HEK293 (cell line): ENCODE measurements around the gene S100A6.
A peak's percentile ranks its signal among the peaks of the same experiment; 100 is the strongest.

ENCODE experiments used
- CTCF ChIA-PET: fragments of 350-600 bp; formaldehyde crosslinking; extraction: SDS; loops from one replicate; lab custom pipeline; 2021; ENCODE audit warnings: antibody characterized with exemption; lab: Yijun Ruan, JAX
- POLR2A ChIA-PET: fragments of 300-600 bp; formaldehyde crosslinking; extraction: SDS; loops from one replicate; lab custom pipeline; 2020; ENCODE audit warnings: antibody characterized with exemption, inconsistent platforms; lab: Yijun Ruan, JAX
- H3K27ac ChIP-seq: fragments of 200-500 bp; sonication (Bioruptor generic); 2 replicates; pipeline ENCODE4 v1.5.1; 2014; ENCODE audit warnings: low read depth, low read length, control low read depth, inconsistent platforms; ENCODE audit errors: extremely low read depth
- H3K36me3 ChIP-seq, 2 experiments: fragments of 200-500 bp in 1 of 2; sonication (Bioruptor generic) in 1 of 2; 1 replicate in 1 of 2; 2 replicates in 1 of 2; pipeline ENCODE4 v1.5.1; 2014 to 2017; ENCODE audit warnings: inconsistent platforms in 2 of 2, low read length in 2 of 2; ENCODE audit not compliant: control insufficient read depth in 2 of 2, insufficient read depth in 1 of 2
- H3K4me1 ChIP-seq: fragments of 200-500 bp; sonication (Bioruptor generic); 2 replicates; pipeline ENCODE4 v1.5.1; 2014; ENCODE audit warnings: mild to moderate bottlenecking, low read length, inconsistent platforms; ENCODE audit not compliant: control insufficient read depth, insufficient read depth
- H3K4me3 ChIP-seq: 2 replicates; pipeline ENCODE4 v1.5.1; 2011; ENCODE audit warnings: low read depth, mild to moderate bottlenecking, control low read depth, low read length, moderate library complexity
- H3K9me3 ChIP-seq: fragments of 200-500 bp; sonication (Bioruptor generic); 2 replicates; pipeline ENCODE4 v1.5.1; 2014; ENCODE audit warnings: low read depth, low read length, inconsistent platforms; ENCODE audit not compliant: control insufficient read depth, insufficient read depth
- ATF2 ChIP-seq: fragments of 450-650 bp; formaldehyde crosslinking; IDR thresholded peaks from 2 replicates; pipeline ENCODE4 v1.5.1; 2016; ENCODE audit warnings: missing biosample characterization, missing genetic modification characterization, low read depth
- BCL11B ChIP-seq: fragments of 450-650 bp; formaldehyde crosslinking; IDR thresholded peaks from 2 replicates; pipeline ENCODE4 v1.5.1; 2016; ENCODE audit warnings: low read depth, missing biosample characterization, missing genetic modification characterization
- EGR2 ChIP-seq: fragments of 450-650 bp; formaldehyde crosslinking; IDR thresholded peaks from 2 replicates; pipeline ENCODE4 v1.5.1; 2016; ENCODE audit warnings: low read depth, missing biosample characterization, missing genetic modification characterization
- GLIS2 ChIP-seq: fragments of 450-650 bp; formaldehyde crosslinking; IDR thresholded peaks from 2 replicates; pipeline ENCODE4 v1.5.1; 2016; ENCODE audit warnings: missing biosample characterization, missing genetic modification characterization
- HIC1 ChIP-seq: fragments of 450-650 bp; formaldehyde crosslinking; IDR thresholded peaks from 2 replicates; pipeline ENCODE4 v1.5.1; 2016; ENCODE audit warnings: missing biosample characterization, missing genetic modification characterization
- PATZ1 ChIP-seq: fragments of 450-650 bp; formaldehyde crosslinking; IDR thresholded peaks from 2 replicates; pipeline ENCODE4 v1.5.1; 2016; ENCODE audit warnings: missing biosample characterization, missing genetic modification characterization
- PBX3 ChIP-seq: sonication (generic); formaldehyde crosslinking; IDR thresholded peaks from 2 replicates; pipeline ENCODE4 v1.8.1; 2022; ENCODE audit warnings: mild to moderate bottlenecking, moderate library complexity, missing genetic modification reagents
- ZBTB10 ChIP-seq: fragments of 450-650 bp; formaldehyde crosslinking; IDR thresholded peaks from 2 replicates; pipeline ENCODE4 v1.5.1; 2016; ENCODE audit warnings: missing biosample characterization, missing genetic modification characterization
- ZBTB8A ChIP-seq: fragments of 450-650 bp; formaldehyde crosslinking; IDR thresholded peaks from 2 replicates; pipeline ENCODE4 v1.5.1; 2016; ENCODE audit warnings: missing biosample characterization, missing genetic modification characterization
- ZFHX2 ChIP-seq: fragments of 450-650 bp; formaldehyde crosslinking; conservative IDR thresholded peaks from 2 replicates; pipeline ENCODE4 v1.5.1; 2016; ENCODE audit warnings: missing biosample characterization, missing genetic modification characterization
- ZFP37 ChIP-seq: fragments of 450-650 bp; formaldehyde crosslinking; IDR thresholded peaks from 2 replicates; pipeline ENCODE4 v1.5.1; 2016; ENCODE audit warnings: missing biosample characterization, missing genetic modification characterization
- ZNF10 ChIP-seq: fragments of 450-650 bp; formaldehyde crosslinking; IDR thresholded peaks from 2 replicates; pipeline ENCODE4 v1.5.1; 2017; ENCODE audit warnings: missing biosample characterization, missing genetic modification characterization
- ZNF16 ChIP-seq: fragments of 450-650 bp; formaldehyde crosslinking; IDR thresholded peaks from 2 replicates; pipeline ENCODE4 v1.5.1; 2016; ENCODE audit warnings: low read depth, missing biosample characterization, missing genetic modification characterization
- ZNF202 ChIP-seq: fragments of 450-650 bp; formaldehyde crosslinking; IDR thresholded peaks from 2 replicates; pipeline ENCODE4 v1.5.1; 2016; ENCODE audit warnings: missing biosample characterization, missing genetic modification characterization, borderline replicate concordance
- ZNF211 ChIP-seq: fragments of 450-650 bp; formaldehyde crosslinking; IDR thresholded peaks from 2 replicates; pipeline ENCODE4 v1.5.1; 2016; ENCODE audit warnings: low read depth, missing biosample characterization, missing genetic modification characterization
- ZNF26 ChIP-seq: fragments of 450-650 bp; formaldehyde crosslinking; IDR thresholded peaks from 2 replicates; pipeline ENCODE4 v1.5.1; 2016; ENCODE audit warnings: missing biosample characterization, missing genetic modification characterization
- ZNF335 ChIP-seq: fragments of 450-650 bp; formaldehyde crosslinking; conservative IDR thresholded peaks from 2 replicates; pipeline ENCODE4 v1.5.1; 2016; ENCODE audit warnings: missing biosample characterization, missing genetic modification characterization
- ZNF404 ChIP-seq: fragments of 450-650 bp; formaldehyde crosslinking; IDR thresholded peaks from 2 replicates; pipeline ENCODE4 v1.5.1; 2017; ENCODE audit warnings: missing biosample characterization, missing genetic modification characterization
- ZNF433 ChIP-seq: fragments of 450-650 bp; formaldehyde crosslinking; IDR thresholded peaks from 2 replicates; pipeline ENCODE4 v1.5.1; 2016; ENCODE audit warnings: missing biosample characterization, missing genetic modification characterization, low read depth
- ZNF600 ChIP-seq: fragments of 450-650 bp; formaldehyde crosslinking; IDR thresholded peaks from 2 replicates; pipeline ENCODE4 v1.5.1; 2016; ENCODE audit warnings: missing biosample characterization, missing genetic modification characterization
- ZNF610 ChIP-seq: fragments of 450-650 bp; formaldehyde crosslinking; IDR thresholded peaks from 2 replicates; pipeline ENCODE4 v1.5.1; 2016; ENCODE audit warnings: missing biosample characterization, missing genetic modification characterization, borderline replicate concordance
- ZNF692 ChIP-seq: fragments of 450-650 bp; formaldehyde crosslinking; IDR thresholded peaks from 2 replicates; pipeline ENCODE4 v1.5.1; 2016; ENCODE audit warnings: missing biosample characterization, missing genetic modification characterization
- ZNF837 ChIP-seq: fragments of 450-650 bp; formaldehyde crosslinking; IDR thresholded peaks from 2 replicates; pipeline ENCODE4 v1.5.1; 2016; ENCODE audit warnings: missing biosample characterization, missing genetic modification characterization

The S100A6 gene

GRCh38 chr1:153565529-153566374 lies 30.0 kb upstream of the S100A6 start, which contains the start of gene S100A2:
Gene S100A2 (minus strand): TSS chr1:153565844. CDS start chr1:153563877, 1,967 bp downstream.
- no peak within 1 kb of the TSS for H3K4me3 ChIP-seq
- TF ChIP-seq GLIS2 (tag by site-specific recombination) (peak; percentile 71), PBX3 (CRISPR knock-in tag) (no peak), ZNF433 (tag by site-specific recombination) (no peak), HIC1 (tag by site-specific recombination) (peak; percentile 84), EGR2 (tag by site-specific recombination) (peak; percentile 28; the same call in 1 of the 2 replicates), ZNF335 (peak; percentile 40), ZNF404 (tag by site-specific recombination) (no peak), PATZ1 (peak; percentile 78), ZNF692 (peak; percentile 100), ZNF600 (tag by site-specific recombination) (peak; percentile 31; the same call in 1 of the 2 replicates), ZFP37 (tag by site-specific recombination) (no peak), ZNF16 (no peak), ZBTB10 (no peak), ZNF10 (tag by site-specific recombination) (no peak), ZBTB8A (tag by site-specific recombination) (no peak), ZNF211 (tag by site-specific recombination) (no peak), ZFHX2 (tag by site-specific recombination) (peak; percentile 73), ZNF26 (tag by site-specific recombination) (no peak), ZNF202 (tag by site-specific recombination) (no peak), ZNF837 (no peak), ATF2 (tag by site-specific recombination) (no peak), BCL11B (tag by site-specific recombination) (no peak), ZNF610 (tag by site-specific recombination) (no peak)

More at GRCh38 chr1:153565529-153566374, 30.0 kb upstream of the S100A6 start, which contains the start of gene S100A2:
- Histone ChIP-seq H3K27ac (peak within 1 kb of the TSS; percentile 77), H3K9me3 (no peaks in the 10 kb centered on the region), H3K4me1 (peaks cover 7% of the 10 kb centered on the region), H3K36me3 (no peaks in the 10 kb centered on the region)
- ChIA-PET POLR2A (interaction anchor here (0.8 to 1.9 kb wide), 17 partner anchors 12 to 425 kb away, joined by 3 to 27 read pairs (median 5); partner anchors contain the start of genes CHTOP, INTS3, RPS27 and S100A13), CTCF (interaction anchor here (0.6 to 3.1 kb wide), 8 partner anchors 11 to 90 kb away, joined by 3 to 28 read pairs (median 5); partner anchors contain the start of gene S100A13)
